ENCODE data around the gene NOC2L.

NOC2L gene

GRCh38 chr1:915295-916172 lies 43.5 kb downstream of the NOC2L start:
- no peak for DNase-seq (ENCODE audit: low read depth)

GRCh38 chr1:914891-915280 lies 44.2 kb downstream of the NOC2L start:
- DNase-seq (ENCODE audit: low read depth) = no peak

DNA sequence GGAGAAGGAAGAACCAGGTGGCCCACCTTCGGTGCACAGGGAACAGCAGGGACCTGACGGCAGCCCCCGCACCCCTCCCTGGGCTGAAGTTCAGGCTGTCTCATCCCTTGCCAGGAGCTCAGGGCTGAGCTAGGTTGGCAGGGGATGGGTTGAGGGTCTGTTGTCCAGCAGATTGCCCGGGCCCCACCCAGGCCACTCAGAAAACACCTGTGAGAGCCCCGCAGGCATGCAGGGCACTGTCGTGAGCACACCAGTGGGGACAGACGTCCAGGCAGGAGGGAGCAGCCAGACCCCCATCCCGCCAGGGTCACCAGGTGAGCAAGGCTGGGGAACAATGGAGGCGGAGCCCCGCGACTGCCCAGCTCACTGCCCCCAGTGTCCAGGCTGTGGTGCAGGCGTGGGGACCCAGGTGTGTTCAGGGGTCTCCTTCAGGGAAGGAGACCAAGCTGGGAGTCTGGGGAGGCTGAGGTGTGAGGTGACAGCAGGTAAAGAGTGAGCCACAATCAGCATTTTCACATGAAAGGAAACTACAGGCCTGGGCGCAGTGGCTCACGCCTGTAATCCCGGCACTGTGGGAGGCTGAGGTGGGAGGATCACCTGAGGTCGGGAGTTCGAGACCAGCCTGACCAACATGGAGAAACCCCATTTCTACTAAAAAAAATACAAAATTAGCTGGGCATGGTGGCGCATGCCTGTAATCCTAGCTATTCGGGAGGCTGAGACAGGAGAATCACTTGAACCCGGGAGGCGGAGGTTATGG lies 44.7 kb downstream of the NOC2L start:
- DNase-seq (ENCODE audit: low read depth) = no peak

DNA sequence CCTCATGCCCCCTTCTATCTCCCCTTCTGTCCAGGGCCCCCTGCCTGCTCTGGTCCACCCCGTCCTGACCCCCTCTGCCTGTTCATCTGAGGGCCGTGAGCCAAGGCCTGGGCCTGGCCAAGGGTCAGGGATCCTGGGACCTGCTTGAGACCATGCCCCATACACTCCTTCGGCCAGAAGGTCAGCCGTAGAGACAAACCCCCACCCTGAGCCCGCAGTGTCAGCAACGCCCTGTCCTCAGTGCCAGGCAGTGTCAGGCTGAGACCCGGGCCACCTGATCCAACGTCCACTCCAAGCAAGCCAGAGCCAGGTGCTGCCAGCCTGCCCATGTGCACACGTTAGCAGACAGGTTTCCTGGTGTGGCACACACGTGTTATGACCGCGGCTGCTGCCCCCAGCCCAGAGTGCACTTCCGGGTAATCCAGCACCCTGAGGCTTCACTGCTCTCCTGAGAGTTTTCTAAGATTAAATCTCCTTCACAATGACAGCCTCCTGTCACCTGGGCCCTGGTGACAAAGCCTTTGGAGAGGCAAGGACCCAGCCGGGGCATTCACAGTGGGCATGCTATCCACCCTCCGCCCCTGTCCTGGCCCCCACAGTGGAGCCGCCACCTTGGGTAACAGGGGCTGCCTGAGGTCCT lies 45.4 kb downstream of the NOC2L start:
- no peak for DNase-seq (ENCODE audit: low read depth)

DNA sequence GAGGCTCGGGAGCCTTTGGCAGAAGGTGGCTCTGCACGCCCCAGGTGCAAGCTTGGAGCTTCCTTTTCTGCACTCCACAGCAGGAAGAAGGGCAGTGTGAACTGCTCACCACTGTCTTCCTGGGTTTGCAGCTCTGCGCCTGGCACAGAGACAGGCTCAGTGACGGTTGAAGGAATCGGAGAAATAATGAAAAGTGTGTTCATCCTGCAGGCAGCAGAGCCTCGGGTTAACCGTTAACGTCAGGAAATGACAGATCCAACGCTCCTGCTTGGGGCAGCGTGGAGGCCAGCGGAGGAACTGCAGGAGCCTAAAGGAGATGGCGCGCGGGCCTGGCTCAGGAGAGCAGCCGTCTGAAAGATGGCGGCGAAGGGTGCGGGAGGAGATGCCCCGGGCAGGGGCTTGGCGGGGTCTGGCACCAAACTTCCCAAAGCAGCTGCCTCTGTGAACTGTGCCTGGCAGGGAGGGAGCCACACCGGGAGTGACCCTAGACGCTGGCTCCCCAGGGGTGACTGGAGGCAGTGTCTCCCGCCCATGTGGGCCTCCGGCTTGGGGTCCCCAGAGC lies 46.2 kb downstream of the NOC2L start:
- DNase-seq (ENCODE audit: low read depth) = no peak

GRCh38 chr1:911875-912739 lies 46.9 kb downstream of the NOC2L start:
- DNase-seq (ENCODE audit: low read depth) = no peak

- no peak for DNase-seq (ENCODE audit: low read depth)
These were observed 48.0 kb downstream of the NOC2L start for GRCh38 chr1:910881-911721.

- DNase-seq (ENCODE audit: low read depth) = no peak
These were observed 48.7 kb downstream of the NOC2L start for GRCh38 chr1:910311-910880.

GRCh38 chr1:909861-910310 lies 49.2 kb downstream of the NOC2L start:
- DNase-seq (ENCODE audit: low read depth) = no peak

GRCh38 chr1:908661-909060 lies 50.4 kb downstream of the NOC2L start:
- DNase-seq (ENCODE audit: low read depth) = no peak

DNA sequence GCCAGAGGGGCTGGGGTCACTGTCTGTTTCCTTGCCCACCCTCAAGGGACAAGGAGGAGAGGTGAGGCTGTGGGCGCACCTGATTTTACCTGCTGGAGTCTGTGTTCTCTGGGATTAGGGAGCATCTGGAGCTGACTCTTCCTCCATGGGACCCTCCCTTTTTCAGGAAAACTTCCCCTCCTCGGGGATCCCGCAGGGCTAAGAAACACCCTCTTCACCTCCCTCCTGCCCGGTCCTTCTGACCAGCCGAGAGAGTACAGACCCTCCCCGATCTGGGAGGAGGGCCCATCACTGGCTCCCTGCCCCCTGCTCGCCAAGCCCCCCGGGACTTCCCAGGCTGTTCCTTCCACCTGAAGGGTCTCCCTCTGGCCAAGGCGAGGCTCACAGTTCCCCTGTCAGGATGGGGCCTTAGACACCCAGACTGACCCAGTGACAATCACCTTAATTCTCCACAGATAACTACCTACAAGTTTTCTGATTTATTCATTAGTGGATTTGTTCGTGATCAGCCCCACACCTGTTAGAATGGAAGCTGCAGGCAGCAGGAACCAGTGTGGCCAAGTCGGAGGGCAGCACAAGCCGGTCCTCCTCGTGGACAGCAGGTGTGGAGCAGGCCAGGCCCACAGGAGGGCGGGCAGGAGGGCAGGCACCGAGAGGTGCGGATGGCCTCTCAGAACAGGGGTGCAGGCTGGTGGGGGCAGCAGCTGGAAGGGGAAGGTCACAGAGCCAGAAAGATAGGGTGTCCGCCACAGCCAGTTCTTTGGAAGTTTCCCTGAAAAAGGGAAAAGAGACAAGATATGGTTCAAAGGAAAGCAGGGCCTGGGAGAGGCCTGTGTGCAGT lies 51.2 kb downstream of the NOC2L start:
- no peak for DNase-seq (ENCODE audit: low read depth)

DNA sequence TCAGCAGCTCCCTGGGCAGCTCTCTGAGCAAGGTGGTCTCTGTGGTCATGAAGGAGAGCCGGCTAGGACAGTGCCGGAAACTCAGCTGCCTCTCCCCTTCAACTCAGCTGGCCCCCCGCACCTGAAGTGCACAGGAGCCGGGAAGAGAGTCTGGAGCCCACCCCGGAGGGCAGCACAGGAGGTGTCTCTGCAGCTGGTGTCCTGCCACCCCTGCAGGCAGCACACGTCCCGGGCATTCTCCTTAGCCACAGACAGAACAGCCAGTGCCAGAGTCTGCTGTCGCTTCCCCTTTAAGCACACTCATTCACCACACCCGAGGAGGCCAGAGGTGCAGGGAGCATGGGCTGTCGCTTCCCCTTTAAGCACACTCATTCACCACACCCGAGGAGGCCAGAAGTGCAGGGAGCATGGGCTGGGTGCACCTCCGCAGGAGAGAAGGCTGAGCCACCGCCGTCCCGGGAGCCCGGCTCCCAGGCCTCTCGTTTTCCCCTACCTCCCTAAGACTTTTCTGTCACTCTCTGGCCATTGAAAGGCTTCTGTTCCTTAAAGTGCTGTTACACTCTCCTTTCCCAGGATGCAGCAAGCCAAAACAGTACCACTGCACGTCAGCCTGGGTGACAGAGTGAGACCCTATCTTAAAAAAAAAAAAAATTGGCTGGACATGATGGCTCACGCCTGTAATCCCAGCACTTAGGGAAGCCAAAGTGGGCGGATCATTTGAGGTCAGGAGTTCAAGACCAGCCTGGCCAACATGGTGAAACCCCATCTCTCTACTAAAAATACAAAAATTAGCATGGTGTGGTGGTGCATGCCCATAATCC lies 52.2 kb downstream of the NOC2L start:
- no peak for DNase-seq (ENCODE audit: low read depth)

DNA sequence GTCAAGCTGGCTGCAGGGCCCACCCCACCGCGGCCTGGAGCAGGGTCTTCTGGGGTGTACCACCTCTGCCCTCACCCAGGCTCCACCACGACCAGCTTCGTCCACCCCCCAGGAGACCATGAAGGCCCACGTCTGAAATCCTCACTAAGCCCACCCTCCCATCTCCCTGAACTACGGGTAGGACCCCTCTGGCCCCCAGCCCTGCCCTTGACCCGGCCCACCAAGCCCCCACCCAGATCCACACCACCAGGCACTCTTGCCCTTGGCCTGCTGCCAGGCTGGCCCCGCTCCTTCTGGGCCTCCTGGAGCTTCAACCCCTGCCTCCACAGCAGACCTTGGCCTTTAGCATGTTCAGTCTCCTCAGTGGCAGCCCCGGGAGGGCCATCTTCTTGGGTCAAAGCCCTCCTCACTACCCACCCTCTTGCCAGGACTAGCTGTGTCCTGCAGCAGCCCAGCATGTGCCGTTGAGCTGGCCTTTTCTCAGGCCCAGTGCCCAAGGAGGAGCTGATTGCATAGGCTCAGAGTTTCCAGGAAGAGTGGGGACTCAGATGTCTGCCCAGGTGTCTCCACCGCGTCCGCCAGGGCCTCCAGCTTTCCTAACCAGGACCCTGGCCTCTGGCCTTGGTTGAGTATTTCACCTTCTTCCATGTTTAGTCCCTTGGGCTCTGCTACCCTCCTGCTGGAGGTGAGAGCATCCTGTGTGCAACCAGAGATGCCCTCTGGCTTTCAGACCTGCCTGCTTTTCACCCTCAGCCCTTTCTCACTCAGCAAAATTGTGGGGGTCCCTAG lies 53.1 kb downstream of the NOC2L start:
- DNase-seq (ENCODE audit: low read depth) = no peak

DNA sequence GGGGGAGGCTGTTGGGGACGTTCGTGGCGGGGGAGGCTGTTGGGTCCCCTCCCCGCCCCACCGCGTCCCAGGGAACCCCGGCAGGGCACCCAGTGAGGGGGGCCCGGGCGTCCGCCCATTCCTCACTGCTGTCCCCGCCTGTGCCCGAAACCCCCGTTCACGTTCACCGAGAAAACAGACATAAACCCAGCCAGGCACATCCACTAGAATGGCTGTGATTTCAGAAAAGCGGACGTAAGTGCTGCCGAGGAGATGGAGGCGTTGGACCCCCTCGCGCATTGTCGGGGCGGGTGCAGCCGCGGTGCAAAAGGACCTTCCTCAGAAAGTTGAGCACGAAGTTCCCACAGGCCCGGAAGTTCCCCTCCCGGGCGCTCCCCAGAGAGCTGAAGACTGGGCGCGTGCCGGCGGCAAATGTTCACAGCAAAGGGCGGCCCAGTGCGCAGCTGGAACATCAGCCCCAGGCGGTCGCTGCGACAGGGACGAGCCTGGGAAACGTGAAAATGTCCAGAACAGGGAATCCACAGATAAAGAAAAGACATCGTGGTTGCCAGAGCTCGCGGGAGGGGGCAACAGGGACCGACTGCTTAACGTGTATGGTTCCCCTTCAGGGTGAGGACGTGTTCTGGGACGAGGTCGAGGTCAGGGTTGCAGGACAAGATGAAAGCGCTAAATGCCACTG lies 53.8 kb downstream of the NOC2L start:
- no peak for DNase-seq (ENCODE audit: low read depth)

DNA sequence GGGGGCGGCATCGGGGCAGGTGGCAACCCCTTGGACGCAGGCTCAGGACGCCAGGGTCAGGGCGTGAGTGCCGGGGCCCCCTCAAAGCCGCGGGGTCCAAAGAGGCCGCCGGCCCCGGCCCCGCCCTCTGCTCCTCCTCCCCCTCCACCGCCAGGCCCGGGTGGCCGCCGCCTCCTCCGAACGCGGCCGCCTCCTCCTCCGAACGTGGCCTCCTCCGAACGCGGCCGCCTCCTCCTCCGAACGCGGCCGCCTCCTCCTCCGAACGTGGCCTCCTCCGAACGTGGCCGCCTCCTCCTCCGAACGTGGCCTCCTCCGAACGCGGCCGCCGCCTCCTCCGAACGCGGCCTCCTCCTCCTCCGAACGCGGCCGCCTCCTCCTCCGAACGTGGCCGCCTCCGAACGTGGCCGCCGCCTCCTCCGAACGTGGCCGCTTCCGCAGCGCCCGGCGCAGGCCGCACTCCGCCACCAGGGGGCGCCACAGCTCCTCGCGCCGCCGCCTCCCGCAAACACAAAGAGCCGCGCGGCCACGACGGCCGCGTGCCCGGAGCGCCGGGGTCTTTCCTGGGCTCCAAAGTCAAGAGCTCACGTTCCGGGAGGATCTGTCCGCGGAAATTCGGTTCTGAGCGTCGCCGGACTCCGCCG lies 54.6 kb downstream of the NOC2L start:
- no peak for DNase-seq (ENCODE audit: low read depth)

- DNase-seq (ENCODE audit: low read depth) = no peak
These were observed 55.3 kb downstream of the NOC2L start for GRCh38 chr1:903721-904271.
